Vagina (tissue), 2 donors: Measurements from ENCODE around the gene CCDC63.

Experiments used
- CTCF ChIP-seq, 3 experiments: fragments of 450-650 bp in 2 of 3; fragments of 200-600 bp in 1 of 3; sonication (generic) in 1 of 3; IDR thresholded peaks; one replicate each; pipeline ENCODE4 v1.5.1; 2017 to 2019; ENCODE audit warnings: antibody characterized with exemption in 3 of 3, mild to moderate bottlenecking in 2 of 3, moderate library complexity in 2 of 3
- POLR2A ChIP-seq, 2 donors: fragments of 450-650 bp; IDR thresholded peaks; one replicate each; pipeline ENCODE4 v1.6.1; 2017; ENCODE audit warnings: antibody characterized with exemption in 2 of 2, mild to moderate bottlenecking in 2 of 2, moderate library complexity in 2 of 2

- no peak for TF ChIP-seq CTCF (IDR thresholded peaks at IDR 0.05)
- no peak for TF ChIP-seq POLR2A (IDR thresholded peaks at IDR 0.05)
Measured at GRCh38 chr12:110872100-110872499, 25.3 kb downstream of the CCDC63 start.
